Activated CD4-positive, alpha-beta T cell treated with anti-CD3 and anti-CD28 coated beads for 36 hours (primary cell): Measurements from ENCODE around the gene PNPLA5. TPM values are rescaled to one million over a fixed set of nuclear protein-coding genes. Genes with fewer than 3 reads are reported as not detected.
"Not testable (repeated sequence)": the region's sequence is repeated elsewhere in the genome, so short reads cannot be mapped to it uniquely, and the experiment has no call there.

Source experiments
- ATAC-seq: fragments of 200-7000 bp; cut with Tn5 transposase; one replicate; pipeline ENCODE4 v1.10.0; 2021; ENCODE audit warnings: mild to moderate bottlenecking, moderate library complexity
- CTCF ChIA-PET: fragments of 350-600 bp; sonication (Branson Sonifier 250); formaldehyde crosslinking; loops from one replicate; lab custom pipeline; 2021; ENCODE audit warnings: antibody characterized with exemption; lab: Charles Lee
- POLR2A ChIA-PET: fragments of 350-600 bp; sonication (Branson Sonifier 250); formaldehyde crosslinking; loops from one replicate; lab custom pipeline; 2021; ENCODE audit warnings: antibody characterized with exemption, inconsistent platforms; lab: Charles Lee
- DNase-seq: peaks from one replicate; pipeline ENCODE4 v3.0.0-alpha.2; 2020
- H3K27ac Mint-ChIP-seq: one replicate; pipeline ENCODE4 v1.8.0; 2021; ENCODE audit warnings: mixed read lengths
- H3K27me3 Mint-ChIP-seq: one replicate; pipeline ENCODE4 v1.8.0; 2021; ENCODE audit warnings: mixed read lengths
- H3K36me3 Mint-ChIP-seq: one replicate; pipeline ENCODE4 v1.8.0; 2021; ENCODE audit warnings: low read depth, mixed read lengths
- H3K4me1 Mint-ChIP-seq: one replicate; pipeline ENCODE4 v1.8.0; 2021; ENCODE audit warnings: mixed read lengths
- H3K4me3 Mint-ChIP-seq: one replicate; pipeline ENCODE4 v1.8.0; 2021; ENCODE audit warnings: mild to moderate bottlenecking, moderate library complexity, mixed read lengths
- H3K9me3 Mint-ChIP-seq: one replicate; pipeline ENCODE4 v1.8.0; 2021; ENCODE audit warnings: low read depth, mixed read lengths
- intact Hi-C, 2 experiments: fragments of 100-400 bp; cut with DNase I in 1 of 2; cut with micrococcal nuclease in 1 of 2; formaldehyde crosslinking; loops; one replicate each; pipeline versions ENCODE4 v1.14.2 to v1.15.1; 2022 to 2024; cut with DNase I, micrococcal nuclease
- total RNA-seq, 2 experiments: library from RNA; stranded (reverse); gene quantifications; one replicate each; pipeline ENCODE4 v1.2.3, GENCODE V29; 2021

PNPLA5 gene
- total RNA-seq, 2 experiments from 2014 or later, result not detected

- ATAC-seq (no peak), DNase-seq (no peak)
- peaks cover 19% of the 10 kb centered on the region for H3K27me3 Mint-ChIP-seq
- ChIA-PET CTCF (no interaction called here), POLR2A (no interaction called here)
- no peak overlapping the region for H3K27ac Mint-ChIP-seq
- H3K9me3 Mint-ChIP-seq, result no peaks in the 10 kb centered on the region
- no peaks in the 10 kb centered on the region for H3K36me3 Mint-ChIP-seq
- intact Hi-C loops, result no loop called here
- H3K4me3 Mint-ChIP-seq, result no peak overlapping the region
- no peaks in the 10 kb centered on the region for H3K4me1 Mint-ChIP-seq
Measured at GRCh38 chr22:43879901-43880540, 11.8 kb downstream of the PNPLA5 start.

GRCh38 chr22:43878831-43879550 lies 12.8 kb downstream of the PNPLA5 start:
- no peak for ATAC-seq
- Mint-ChIP-seq H3K36me3 (no peaks in the 10 kb centered on the region), H3K9me3 (no peaks in the 10 kb centered on the region), H3K27me3 (peaks cover 27% of the 10 kb centered on the region), H3K27ac (no peak overlapping the region), H3K4me1 (no peaks in the 10 kb centered on the region), H3K4me3 (no peak overlapping the region)
- no peak for DNase-seq
- CTCF ChIA-PET, result interaction anchor here (0.5 kb wide), 2 partner anchors 343 to 651 kb away, joined by 3 read pairs; no protein-coding TSS in a partner anchor
- intact Hi-C loops, result no loop called here
- POLR2A ChIA-PET, result no interaction called here

DNA sequence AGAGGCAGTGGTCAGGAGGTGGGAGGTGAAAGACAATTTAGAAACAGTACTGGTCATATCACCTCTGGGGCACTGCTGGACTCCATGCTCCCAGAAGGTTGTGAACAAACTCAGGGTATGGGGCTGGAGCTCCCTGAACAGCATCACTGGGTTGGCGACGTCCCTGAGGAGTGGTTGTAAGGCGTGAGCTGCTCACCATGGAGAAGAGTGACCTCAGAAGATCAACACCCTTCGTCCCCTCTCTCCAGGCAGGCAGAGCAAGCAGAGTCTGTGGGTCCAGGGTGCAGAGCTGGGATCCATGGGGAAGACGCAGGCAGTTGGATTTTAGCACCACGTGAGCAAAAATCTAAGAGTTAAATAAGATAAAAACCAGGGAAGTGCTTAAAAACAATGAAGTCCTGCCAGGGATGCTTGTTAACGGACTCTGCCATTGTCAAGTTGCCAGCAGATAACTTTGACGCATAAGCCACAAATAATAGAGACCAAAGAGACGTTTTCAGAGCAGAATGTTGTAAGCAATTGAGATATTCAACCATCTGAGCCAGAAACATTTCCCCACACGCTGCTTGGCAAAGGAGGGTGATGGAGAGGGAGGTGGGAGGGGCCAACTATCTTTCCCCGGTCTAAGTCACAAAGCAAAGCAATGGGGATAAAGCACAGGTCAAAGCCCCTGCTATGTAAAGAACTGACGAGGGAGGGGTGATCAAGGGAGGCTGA lies 13.6 kb downstream of the PNPLA5 start:
- POLR2A ChIA-PET, result no interaction called here
- intact Hi-C loops, result no loop called here
- no peaks in the 10 kb centered on the region for H3K36me3 Mint-ChIP-seq
- no peaks in the 10 kb centered on the region for H3K4me1 Mint-ChIP-seq
- H3K27me3 Mint-ChIP-seq, result peaks cover 33% of the 10 kb centered on the region
- H3K4me3 Mint-ChIP-seq, result no peak overlapping the region
- H3K9me3 Mint-ChIP-seq, result no peaks in the 10 kb centered on the region
- no peak for DNase-seq
- CTCF ChIA-PET, result interaction anchor here (0.6 kb wide), 1 partner anchor 313 kb away, joined by 4 read pairs; no protein-coding TSS in a partner anchor
- no peak for ATAC-seq
- no peak overlapping the region for H3K27ac Mint-ChIP-seq

- ATAC-seq (no peak), DNase-seq (no peak)
- Mint-ChIP-seq H3K36me3 (no peaks in the 10 kb centered on the region), H3K9me3 (no peaks in the 10 kb centered on the region), H3K4me1 (no peaks in the 10 kb centered on the region), H3K4me3 (no peak overlapping the region), H3K27ac (no peak overlapping the region), H3K27me3 (peaks cover 33% of the 10 kb centered on the region)
- ChIA-PET POLR2A (no interaction called here), CTCF (no interaction called here)
- intact Hi-C loops, result no loop called here
Measured at GRCh38 chr22:43876866-43877509, 14.8 kb downstream of the PNPLA5 start.

- ChIA-PET POLR2A (no interaction called here), CTCF (no interaction called here)
- H3K9me3 Mint-ChIP-seq, result peaks cover 6% of the 10 kb centered on the region
- ATAC-seq (no peak), DNase-seq (no peak)
- H3K36me3 Mint-ChIP-seq, result no peaks in the 10 kb centered on the region
- H3K4me3 Mint-ChIP-seq, result no peak overlapping the region
- no peaks in the 10 kb centered on the region for H3K4me1 Mint-ChIP-seq
- peaks cover 28% of the 10 kb centered on the region for H3K27me3 Mint-ChIP-seq
- intact Hi-C loops, result no loop called here
- no peak overlapping the region for H3K27ac Mint-ChIP-seq
Measured at GRCh38 chr22:43869799-43870198, 22.0 kb downstream of the PNPLA5 start.

DNA sequence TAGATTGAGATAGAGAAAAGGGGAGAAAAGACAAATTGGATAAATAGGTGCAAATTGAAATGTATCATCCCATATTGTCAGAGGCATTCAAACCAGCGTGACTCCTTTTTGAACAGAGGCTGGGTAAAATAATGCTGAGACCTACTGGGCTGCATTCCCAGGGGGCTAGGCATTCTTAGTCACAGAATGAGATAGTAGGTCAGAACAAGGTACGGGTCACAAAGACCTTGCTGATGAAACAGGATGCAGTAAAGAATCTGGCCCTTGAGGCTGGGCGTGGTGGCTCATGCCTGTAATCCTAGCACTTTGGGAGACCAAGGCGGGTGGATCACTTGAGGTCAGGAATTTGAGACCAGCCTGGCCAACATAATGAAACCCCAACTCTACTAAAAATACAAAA lies 22.8 kb downstream of the PNPLA5 start:
- H3K36me3 Mint-ChIP-seq, H3K4me1 Mint-ChIP-seq, H3K4me3 Mint-ChIP-seq, POLR2A ChIA-PET, intact Hi-C loops, H3K9me3 Mint-ChIP-seq, DNase-seq, H3K27ac Mint-ChIP-seq, ATAC-seq: not testable (repeated sequence)
- peaks cover 29% of the 10 kb centered on the region for H3K27me3 Mint-ChIP-seq
- CTCF ChIA-PET, result interaction anchor here (1.0 to 1.8 kb wide), 3 partner anchors 10 to 48 kb away, joined by 3 to 6 read pairs (median 3); no protein-coding TSS in a partner anchor

GRCh38 chr22:43867839-43868635 lies 23.8 kb downstream of the PNPLA5 start:
- H3K36me3 Mint-ChIP-seq, result no peaks in the 10 kb centered on the region
- ATAC-seq, result no peak
- DNase-seq, result peak; percentile 63
- H3K27ac Mint-ChIP-seq, result no peak overlapping the region
- intact Hi-C loops, result no loop called here
- ChIA-PET CTCF (interaction anchor here (1.0 to 1.8 kb wide), 4 partner anchors 9 to 49 kb away, joined by 3 to 6 read pairs (median 3); no protein-coding TSS in a partner anchor), POLR2A (no interaction called here)
- H3K27me3 Mint-ChIP-seq, result peaks cover 31% of the 10 kb centered on the region
- H3K4me3 Mint-ChIP-seq, result no peak overlapping the region
- peaks cover 6% of the 10 kb centered on the region for H3K9me3 Mint-ChIP-seq
- H3K4me1 Mint-ChIP-seq, result no peaks in the 10 kb centered on the region

DNA sequence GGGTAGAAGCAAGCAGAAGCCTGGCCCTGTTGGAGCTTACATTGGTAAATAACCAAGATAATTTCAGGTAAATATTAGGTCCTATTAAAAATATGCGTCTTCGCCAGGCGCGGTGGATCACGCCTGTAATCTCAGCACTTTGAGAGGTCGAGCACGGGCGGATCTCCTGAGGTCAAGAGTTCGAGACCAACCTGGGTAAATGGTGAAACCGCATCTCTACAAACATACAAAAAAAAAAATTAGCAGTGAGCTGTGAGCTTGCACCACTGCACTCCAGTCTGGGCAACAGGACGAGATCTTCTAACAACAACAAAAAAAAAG lies 29.0 kb downstream of the PNPLA5 start:
- intact Hi-C loops, result no loop called here
- Mint-ChIP-seq H3K4me1 (no peaks in the 10 kb centered on the region), H3K4me3 (peak overlapping the region; percentile 23), H3K36me3 (no peaks in the 10 kb centered on the region), H3K27me3 (peaks cover 58% of the 10 kb centered on the region), H3K9me3 (no peaks in the 10 kb centered on the region), H3K27ac (no peak overlapping the region)
- DNase-seq (no peak), ATAC-seq (no peak)
- POLR2A ChIA-PET, result interaction anchor here (0.6 kb wide), 1 partner anchor 591 kb away, joined by 3 read pairs; no protein-coding TSS in a partner anchor
- CTCF ChIA-PET, result interaction anchor here (1.0 kb wide), 1 partner anchor 19 kb away, joined by 3 read pairs; no protein-coding TSS in a partner anchor

- Mint-ChIP-seq H3K4me1 (no peaks in the 10 kb centered on the region), H3K9me3 (no peaks in the 10 kb centered on the region), H3K27ac (no peak within 1 kb of the TSS), H3K36me3 (no peaks in the 10 kb centered on the region), H3K27me3 (peaks cover 58% of the 10 kb centered on the region), H3K4me3 (peak within 1 kb of the TSS; percentile 23)
- POLR2A ChIA-PET, result no interaction called here
- ATAC-seq, result no peak
- CTCF ChIA-PET, result interaction anchor here (0.6 to 1.0 kb wide), 2 partner anchors 20 to 39 kb away, joined by 3 read pairs; no protein-coding TSS in a partner anchor
- intact Hi-C loops, result no loop called here
- peak; percentile 30 for DNase-seq
Measured at GRCh38 chr22:43862074-43862881, 29.5 kb downstream of the PNPLA5 start, which contains the start of gene SULT4A1. TSS of gene SULT4A1 (minus strand) at chr22:43862513. CDS start at chr22:43862382, 131 bp downstream.

DNA sequence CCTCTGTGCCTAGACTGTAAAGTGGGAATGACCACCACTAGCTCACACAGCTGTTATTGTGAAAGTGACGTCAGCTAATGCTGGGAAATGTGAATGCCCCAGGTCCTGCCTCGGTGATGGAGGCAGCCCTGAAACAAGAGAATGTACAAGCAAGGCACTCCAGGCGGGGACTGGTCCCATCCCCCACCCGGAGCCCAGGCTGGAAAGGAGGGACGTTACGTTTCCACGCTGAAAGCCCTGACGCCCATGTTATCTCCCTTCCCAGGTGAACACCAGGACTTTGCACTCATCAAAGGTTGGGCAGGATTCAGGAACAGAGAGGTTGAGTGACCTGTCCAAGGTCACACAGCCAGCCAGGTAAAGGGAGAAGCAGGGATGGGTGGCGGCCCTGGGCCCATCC lies 30.3 kb downstream of the PNPLA5 start:
- DNase-seq, result no peak
- H3K27me3 Mint-ChIP-seq, result peaks cover 62% of the 10 kb centered on the region

More for the DNA sequence above, 30.3 kb downstream of the PNPLA5 start:
- peaks cover 4% of the 10 kb centered on the region for H3K9me3 Mint-ChIP-seq
- no peak for ATAC-seq
- H3K27ac Mint-ChIP-seq, result no peak overlapping the region
- ChIA-PET POLR2A (no interaction called here), CTCF (no interaction called here)
- H3K4me1 Mint-ChIP-seq, result no peaks in the 10 kb centered on the region
- no peaks in the 10 kb centered on the region for H3K36me3 Mint-ChIP-seq
- intact Hi-C loops, result no loop called here
- H3K4me3 Mint-ChIP-seq, result peak overlapping the region; percentile 19
